HUDEP-2 (cell line): ENCODE measurements around the gene PRSS12.
"Not testable (repeated sequence)": the region's sequence is repeated elsewhere in the genome, so short reads cannot be mapped to it uniquely, and the experiment has no call there.

ENCODE experiments used
- DNase-seq, 76 experiments: peaks; one replicate each; lab custom pipeline; 2025; ENCODE audit not compliant: unreplicated experiment in 76 of 76; lab: John Stamatoyannopoulos, UW

PRSS12 gene

DNA sequence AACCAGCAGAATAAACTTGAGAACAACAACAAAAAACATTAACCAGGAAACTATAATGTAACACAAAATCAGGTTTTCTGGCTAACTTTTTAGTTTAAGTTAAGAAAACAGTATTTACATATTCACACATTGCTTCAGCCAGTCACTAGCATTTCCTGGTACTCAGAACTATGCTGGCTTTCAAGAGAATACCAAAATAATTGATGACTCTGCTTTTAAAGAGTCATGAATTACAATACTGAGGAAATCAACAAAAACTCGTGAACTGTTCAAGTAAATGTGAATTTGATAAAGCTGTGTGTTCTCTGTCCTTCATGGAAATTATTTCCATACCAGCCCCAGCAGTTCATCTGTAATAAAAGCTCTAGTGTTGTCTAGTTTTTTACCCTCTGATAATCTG lies 27.4 kb downstream of the PRSS12 start:
- DNase-seq, result no peak

DNA sequence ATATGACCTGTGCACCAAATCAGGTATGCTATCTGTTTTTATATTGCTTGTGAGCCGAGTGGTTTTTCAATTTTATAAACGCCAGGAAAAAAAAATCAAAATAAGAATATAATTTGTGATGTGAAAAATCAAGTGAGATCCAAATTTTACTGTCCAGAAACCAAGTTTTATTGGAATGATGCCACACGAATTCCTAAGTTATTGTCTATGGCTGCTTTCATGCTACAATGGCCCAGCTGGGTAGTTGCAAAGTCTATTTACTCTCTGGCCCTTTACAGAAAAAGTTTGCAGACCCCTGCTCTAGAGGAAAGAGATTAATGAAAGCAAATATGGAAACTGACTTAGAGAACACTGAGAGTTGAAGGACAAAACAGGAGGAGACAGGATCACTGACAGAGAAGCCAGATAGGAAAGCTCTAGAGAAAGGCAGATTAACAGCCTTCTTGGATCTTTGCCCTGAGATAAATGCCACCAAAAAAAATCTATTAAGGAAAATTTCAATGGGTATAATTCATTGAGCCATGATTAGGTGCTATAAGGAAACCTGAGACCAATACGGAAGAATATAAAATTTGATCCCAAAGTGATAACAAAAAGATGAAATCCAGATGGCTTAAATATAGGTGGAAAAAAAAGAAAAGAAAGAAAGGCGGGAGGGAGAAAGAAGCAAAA lies 29.8 kb downstream of the PRSS12 start:
- DNase-seq, result no peak

DNA sequence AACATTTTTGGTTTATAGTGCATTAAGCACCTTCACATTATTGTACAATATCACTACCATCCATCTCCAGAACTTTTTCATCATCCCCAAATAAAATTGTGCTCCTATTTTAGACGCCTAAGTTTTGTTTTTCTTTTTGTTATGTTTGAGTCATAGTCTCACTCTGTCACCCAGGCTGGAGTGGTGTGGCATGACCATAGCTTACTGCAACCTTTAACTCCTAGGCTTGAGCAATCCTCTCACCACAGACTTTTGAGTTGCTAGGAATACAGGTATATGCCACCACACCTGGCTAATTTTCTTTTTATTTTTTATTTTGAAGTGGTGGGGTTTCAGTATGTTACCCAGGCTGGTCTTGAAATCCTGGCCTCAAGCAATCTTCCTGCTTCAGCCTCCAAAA lies 33.9 kb downstream of the PRSS12 start:
- DNase-seq, result no peak

DNA sequence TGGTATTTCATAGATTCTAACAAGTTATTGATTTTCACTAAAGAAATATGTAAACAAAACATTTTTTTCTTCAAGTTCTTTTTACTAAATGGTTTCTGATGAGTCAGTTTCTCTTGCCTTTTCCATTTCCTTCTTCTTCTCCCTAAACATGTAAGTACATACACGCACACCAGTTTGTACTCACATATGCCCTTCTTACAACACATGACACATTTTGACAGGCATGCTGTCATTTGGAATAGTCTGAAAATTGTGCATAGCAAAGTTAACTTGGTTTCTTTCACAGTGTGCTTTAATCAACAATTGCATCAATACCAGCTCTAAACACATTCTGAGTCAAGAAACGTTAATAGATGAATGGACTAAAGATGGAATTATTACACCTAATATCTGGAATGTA lies 35.1 kb downstream of the PRSS12 start:
- DNase-seq, result no peak

DNA sequence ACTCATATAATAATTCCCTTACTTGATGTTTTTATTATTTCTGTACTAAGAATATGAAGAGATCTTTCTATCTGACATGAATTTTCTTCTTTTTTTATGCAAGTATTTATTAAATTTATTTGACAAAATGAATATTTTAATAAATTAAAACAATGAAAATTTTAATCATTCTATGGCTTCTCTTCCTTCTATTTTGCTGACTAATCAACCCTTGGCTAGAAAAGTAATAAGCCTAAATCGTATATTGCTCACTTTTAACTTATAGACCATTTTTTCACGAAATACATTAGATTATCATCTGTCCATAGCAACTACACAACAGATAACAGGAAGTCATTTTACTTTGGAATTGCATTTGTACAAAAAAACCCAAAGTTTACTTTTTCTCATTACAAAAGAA lies 38.6 kb downstream of the PRSS12 start:
- DNase-seq, result no peak

DNA sequence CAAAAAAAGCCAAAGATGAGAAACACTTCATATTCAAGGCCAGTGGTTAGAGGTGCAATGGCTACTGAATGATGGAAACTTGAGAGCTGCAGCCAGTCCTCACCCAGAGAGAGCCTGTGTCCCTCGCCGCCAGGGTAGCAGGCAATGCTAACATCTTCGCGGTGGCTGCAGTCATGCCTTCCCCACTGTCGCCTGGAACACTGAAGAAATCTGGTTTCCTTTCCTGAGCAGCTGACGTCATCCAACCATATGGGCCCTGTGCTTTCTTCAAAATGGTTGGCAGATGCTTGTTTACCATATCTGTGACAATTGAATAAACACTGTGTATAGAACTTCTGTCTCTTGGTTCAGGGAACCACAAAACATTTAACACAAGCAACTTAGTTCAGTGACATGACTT lies 39.7 kb downstream of the PRSS12 start:
- no peak for DNase-seq

DNA sequence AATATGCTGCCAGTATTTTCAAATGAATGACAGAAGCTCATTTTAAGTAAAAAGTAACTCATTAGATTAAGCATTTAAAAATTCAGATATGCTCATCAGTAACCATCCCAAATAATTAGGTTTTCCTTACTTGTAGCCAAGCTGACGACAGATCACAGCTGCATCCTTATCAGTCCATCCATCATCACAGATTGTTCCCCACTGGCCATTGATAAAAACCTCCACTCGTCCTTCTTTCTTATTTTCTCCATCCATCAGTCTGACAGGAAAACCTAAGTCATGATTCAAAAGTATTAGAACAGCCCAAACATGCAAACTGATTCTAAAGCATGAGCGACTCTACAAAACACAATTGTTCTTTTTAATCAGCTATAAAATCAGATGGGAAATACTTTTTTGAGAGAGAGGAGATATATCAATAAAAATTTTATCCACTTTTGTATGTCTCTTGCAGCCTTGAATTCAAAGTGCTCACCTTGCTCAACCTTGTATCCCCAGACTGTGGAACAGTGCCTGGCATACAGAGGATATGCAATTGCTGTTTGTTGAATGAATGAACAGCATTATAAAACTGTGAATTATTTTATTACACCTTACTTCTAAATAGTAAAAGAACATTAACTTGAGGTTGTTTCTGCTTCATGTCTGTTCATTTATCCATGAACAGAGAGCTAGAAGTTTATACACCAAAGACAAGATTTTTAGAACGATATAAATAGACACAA lies 44.3 kb downstream of the PRSS12 start:
- DNase-seq, result no peak

DNA sequence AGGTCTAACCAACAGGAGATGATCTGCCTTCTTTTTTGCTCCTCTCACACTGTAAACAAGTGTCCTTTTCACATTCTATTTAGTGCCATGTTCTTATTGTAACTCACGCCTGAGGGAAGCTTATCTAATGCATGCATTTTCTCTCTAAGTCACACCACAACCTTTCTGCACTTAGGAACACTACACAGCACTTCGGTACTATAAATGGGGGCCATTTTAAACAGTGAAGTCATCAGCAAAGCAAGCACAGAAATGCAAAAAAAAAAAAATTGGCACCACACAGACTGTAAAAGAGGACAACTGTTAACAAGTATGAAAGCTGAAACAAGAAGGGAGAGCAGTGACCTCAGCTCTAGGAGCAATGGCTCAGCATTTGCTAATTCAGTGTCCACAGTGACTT lies 45.2 kb downstream of the PRSS12 start:
- DNase-seq, result no peak

DNA sequence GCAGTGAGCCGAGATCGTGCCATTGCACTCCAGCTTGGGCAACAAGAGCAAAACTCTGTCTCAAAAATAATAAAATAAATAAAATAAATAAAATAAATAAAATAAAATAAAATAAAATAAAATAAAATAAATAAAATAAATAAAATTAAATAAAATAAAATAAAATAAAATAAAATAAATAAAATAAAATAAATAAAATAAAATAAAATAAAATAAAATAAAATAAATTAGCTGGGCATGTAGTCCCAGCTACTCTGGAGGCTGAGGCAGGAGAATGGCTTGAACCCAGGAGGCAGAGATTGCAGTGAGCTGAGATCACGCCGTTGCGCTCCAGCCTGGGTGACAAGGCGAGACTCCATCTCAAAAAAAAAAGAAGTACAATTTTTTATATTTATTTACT lies 53.2 kb downstream of the PRSS12 start:
- DNase-seq, result not testable (repeated sequence)

DNA sequence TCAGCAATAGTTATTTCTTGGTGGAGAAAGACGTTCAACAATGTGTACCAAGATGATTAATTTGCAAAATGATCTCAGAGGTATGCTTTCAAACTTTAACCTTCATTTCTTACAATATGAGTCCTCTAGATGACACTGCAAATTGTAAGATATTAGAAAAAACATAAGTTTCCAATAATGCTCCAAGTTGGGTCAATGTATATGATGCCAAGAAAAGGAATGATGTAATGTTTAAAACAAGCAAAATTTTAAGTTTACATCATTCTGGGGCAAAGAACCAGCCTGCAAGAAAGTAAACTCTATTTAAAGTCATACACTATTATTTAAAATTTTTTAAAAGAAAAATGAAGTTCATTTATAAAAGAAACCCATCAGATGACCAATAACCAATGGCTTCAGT lies 56.1 kb downstream of the PRSS12 start:
- no peak for DNase-seq

DNA sequence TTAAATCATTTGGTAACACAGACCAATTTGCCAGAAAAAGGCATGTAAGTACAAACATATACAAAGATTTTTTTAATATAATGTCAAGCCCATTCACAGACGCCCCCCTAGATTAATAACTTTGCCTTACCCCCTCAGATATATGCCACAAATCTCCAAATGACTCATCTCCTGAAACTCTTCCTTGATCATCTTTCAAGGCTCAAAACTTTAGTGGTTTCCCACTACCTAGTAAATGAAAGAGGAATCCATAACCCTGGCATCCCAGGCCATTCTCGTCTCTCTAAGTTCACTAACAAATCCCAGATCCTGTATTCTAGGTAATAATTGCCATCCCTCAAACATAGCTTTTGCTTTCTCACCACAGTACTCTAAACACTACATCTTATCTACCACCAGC lies 61.9 kb downstream of the PRSS12 start:
- no peak for DNase-seq

DNA sequence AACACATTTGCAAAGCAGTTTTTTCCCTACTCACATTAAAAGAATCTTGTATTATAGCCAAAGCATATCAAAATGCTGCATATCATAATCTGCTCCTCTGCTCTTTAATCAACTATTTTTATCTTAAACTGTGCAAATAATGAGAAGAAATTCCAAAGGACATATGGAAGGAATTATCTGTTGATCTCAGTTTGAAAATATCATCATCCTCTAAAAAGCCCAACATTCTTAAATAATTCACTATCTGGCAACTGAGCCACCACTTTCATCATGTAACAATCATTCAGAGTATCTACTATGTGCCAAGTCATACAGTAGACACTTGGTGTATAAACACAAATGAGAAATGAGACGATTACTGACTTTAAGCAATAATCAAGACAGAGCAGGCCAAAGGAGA lies 63.0 kb downstream of the PRSS12 start:
- no peak for DNase-seq

DNA sequence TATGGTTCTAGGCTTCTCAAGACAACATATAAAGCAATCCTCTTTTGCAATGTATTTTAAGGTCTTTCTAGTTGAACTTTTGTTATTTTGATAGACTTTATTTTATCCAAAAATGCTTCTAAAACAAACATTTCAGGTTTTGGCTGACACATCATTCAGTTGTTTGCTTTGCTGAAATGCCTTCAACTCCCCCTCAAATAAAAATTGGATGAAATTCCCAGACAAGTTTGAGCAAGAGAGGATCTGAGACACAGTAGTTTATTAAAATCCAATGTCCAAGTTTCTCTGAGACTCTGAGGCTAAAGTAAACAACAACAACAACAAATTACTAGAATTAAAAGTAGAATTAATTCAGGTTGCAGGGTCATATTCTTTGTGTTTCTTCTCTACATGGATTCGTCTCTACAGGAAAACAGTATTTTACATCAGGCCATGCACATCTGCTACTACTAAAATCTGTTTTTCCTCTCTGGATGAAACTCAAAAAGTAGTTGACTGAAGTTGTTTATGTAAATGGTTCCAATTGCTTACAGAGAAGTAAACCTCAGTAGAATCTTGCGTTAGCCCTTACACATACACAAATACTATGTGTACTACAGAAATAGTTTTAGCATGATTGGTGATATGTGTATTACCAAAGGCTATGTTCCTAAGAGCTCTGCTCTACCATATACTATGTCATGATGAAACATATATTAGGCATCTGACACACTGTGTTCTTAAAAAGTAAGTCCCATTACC lies 64.9 kb downstream of the PRSS12 start:
- no peak for DNase-seq

DNA sequence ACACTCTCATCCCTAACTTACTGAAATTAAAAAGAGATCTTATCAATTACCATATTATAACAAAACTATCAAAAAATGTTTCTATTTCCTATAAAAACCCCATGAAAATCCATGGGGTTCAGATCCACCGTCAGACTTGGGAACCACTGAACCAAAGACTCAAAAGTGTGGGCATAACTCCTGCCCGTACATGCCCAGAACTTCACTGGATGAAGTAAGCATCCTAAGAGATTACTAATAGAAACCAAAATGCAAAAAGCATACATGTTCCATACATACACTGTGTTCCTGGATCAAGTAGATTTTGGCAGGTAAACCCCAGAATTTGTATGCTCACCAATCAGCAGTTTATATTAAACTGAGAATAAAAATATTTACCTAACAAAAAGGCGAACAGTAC lies 66.1 kb downstream of the PRSS12 start:
- no peak for DNase-seq

DNA sequence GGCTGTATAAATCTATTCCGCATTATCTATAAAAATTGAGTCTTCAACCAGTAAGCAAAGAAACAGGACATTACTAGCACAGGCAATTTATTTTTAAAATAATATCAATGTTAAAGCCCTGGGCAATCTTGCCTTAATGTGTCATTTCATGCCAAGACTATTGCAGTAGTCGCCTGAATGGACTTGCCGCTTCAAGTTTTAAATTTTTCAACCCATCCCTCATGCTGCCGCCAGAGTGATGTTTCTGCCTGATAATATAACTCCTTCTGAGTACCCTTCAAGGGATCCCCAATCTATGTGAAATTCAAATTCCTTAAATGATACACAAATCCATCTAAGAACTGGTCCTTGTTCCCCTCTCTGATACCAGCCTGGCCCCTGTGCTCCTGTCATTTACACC lies 66.9 kb downstream of the PRSS12 start:
- DNase-seq, result no peak

DNA sequence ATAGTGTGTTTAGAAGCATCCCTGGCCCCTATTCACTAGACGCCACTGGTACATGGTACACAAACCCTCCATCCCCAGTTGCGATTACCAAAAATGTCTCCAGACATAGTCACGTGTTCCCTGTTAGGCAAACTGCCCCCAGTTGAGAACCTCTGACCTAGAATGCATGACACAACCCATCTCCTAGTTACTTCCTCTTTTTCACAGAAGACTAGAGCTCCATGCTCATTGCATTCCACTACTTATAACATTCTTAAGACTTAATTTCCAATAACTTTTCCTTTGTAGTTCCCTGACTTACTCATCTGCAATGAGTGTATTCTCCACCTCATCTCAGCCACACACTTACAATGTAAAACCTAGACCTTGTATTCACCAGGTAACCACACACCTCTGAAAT lies 68.6 kb downstream of the PRSS12 start:
- DNase-seq, result peak in 7 of 76 experiments; percentile 2 to 46 (median 12)

DNA sequence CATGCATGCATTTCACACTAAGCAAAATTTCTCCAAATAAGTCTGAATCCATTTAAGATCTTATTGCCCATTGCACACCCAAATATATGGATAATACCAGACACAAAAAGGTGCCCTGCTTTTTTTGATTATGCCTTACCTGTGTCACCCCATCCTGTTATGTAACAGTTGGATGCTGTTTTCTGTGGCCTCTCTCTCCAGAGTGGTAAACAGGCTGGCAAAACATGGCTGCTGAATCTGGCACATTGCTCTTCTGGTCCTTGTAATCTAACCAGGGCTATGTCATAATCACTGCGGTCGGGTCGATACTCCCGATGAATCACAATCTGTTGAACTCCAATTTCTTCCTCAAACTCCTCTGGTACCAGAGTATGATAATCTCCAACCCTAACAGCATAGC lies 70.1 kb downstream of the PRSS12 start:
- DNase-seq, result peak in 22 of 76 experiments; percentile 1 to 35 (median 10)

DNA sequence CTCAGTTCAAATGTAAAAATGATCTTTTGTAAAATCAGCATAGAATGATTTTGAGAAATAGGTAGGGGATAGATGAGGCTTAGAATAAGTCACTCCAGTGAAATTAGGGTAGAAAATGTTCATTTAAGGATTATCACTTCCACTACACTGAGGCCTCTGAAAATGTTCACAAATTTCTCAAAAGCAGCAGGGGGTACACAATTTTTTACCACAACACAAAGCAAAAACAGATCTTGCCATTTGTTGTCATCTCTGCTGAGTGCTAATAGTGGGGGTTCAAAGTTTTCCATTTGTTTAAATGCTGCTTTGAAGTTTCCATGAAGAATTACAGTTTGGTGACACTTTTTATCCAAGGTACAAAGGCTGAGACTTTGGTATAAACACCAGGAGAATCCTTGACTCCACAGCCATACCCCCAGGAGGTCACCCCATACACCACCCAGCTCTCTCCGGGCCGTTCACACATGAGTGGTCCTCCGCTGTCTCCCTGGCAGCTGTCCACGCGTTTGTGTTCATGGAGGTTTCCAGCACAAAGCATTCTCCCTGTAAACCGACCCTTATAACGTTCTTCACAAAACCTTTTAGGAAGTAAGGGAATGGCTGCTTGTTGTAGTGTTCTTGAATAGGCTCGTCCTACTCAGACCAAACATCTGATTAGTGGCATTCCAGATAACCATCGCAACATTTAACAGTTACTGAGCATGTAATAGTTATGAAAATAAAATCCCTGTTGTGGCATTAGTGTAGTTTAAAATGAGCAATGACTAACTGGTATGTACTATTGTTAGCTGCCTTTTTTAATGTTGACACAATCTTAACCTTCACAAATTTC lies 71.0 kb downstream of the PRSS12 start:
- DNase-seq, result peak in 44 of 76 experiments; percentile 1 to 55 (median 12)

DNA sequence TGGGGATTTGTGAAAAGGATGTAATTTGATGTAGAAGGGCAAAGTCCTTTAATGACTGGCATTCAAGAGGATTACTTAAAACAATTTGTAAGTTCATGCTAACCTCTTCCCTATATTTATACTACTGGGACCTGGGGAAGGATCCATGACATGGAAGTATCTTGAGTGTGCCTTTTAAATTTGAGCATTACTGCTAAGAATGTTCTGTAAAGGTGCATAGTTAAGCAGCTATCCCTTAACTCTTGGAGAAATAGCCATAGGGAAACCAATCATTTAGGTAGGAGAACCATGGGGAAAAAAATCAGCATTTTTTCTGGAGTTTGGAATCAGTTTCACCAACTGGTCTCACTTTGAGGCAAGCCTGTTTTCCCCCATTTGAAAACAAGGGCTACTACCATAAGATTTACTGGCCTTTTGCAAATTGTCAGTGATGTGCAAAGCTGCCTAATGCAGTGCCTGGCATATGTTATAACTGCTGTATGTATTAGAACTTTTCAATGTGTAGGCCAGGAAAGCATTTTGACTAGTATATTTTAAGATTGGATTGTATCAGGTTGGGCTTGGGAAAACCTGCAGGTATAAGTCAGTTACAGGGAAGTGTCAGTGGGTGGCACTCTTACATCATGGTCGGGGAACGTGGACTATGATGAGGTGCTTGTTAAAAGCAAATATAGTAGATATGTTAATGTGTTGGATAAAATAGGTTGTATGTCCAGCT lies 72.1 kb downstream of the PRSS12 start:
- DNase-seq, result peak in 55 of 76 experiments; percentile 0 to 66 (median 25)

DNA sequence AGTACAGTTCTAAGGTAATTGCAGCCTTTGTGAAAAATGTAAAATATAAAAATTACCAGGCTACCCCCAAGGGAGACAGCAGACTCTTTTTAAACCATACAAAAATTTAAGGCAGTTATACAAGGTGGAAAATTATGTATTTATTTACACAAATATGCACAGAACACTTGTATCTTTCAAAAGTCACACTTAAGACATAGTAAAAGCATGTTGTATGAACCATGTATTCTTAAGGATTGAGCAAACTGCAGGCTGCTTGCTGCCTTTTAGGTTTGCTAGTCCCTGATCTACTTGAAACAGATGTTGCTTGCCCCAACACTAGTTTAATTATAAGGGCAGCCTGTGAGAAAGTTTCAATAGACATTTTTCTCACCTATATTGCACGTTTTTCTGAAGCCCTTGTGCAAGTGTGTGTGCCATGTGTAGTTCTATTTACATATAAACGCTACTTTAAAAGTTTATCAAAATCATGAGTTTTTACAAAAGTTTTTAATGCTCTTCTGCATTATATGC lies 72.8 kb downstream of the PRSS12 start:
- peak in 6 of 76 experiments; percentile 3 to 45 (median 20) for DNase-seq
